Ammon's horn (tissue), 1 donor: ENCODE results near the gene LIMA1.
"Not testable (repeated sequence)": the region's sequence is repeated elsewhere in the genome, so short reads cannot be mapped to it uniquely, and the experiment has no call there.

Experiments
- DNase-seq: peaks from one replicate; pipeline ENCODE4 v3.0.0-alpha.2; 2016; ENCODE audit warnings: low spot score

LIMA1 gene

DNA sequence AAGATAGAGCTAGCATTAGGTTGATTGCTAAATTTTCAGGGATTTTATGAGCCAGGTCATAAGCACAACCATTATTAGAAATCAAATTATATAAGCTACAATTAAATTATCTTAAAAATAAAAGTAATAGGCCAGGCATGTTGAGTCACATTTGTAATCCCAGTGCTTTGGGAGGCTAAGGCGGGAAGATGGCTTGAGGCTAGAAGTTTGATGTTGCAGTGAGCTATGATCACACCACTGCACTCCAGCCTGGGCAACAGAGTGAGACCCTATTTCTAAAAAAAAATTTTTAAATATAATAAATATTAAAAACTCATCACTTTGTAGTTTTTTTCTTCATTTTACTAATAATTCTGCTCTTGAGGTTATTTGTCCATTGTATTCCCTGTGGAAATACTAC lies 1.9 kb upstream of the LIMA1 start:
- no peak for DNase-seq

DNA sequence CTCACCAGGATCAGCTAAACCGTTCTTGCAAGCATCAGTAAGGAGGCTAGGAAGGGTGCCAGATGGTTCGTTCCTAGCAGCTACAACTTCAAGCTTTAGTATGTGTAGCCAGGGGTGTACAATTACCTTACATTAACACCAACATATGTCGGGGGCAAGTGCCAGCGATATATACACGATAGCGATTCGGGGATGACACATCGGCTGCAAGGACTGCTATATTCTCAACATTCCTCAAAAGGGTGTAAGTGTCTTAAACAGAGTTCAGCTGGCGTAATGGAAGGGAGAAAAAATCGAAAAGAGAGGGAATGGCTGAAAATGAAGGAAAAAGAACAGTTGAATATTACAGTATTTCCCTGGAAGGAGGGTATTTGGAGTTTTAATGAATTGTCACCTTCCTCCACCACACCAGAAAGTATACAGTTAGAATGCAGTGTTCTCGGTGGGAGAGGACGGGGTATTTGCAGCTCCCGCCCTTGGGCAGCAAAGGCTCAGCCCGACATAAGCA lies 545 bp downstream of the LIMA1 start:
- DNase-seq, result peak; percentile 29

DNA sequence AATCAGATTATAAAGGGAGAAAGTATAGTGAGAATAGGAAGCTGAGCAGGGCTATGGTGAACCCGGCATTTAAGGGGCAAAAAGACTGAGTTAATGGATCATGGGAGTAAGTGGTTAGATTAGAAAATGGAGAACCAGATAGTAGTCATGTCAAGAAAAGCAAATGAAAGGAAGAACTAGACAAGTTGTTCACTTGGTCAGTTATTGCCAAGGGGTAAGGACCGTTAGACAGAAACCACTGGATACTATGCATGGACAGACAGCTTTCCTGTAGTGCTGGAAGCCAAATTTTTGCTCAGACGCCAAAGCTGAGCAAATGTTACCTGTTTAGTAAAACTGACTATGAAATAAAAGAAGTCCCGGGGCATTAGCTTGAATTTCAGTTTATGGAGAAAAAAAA lies 3.8 kb downstream of the LIMA1 start:
- DNase-seq, result no peak

DNA sequence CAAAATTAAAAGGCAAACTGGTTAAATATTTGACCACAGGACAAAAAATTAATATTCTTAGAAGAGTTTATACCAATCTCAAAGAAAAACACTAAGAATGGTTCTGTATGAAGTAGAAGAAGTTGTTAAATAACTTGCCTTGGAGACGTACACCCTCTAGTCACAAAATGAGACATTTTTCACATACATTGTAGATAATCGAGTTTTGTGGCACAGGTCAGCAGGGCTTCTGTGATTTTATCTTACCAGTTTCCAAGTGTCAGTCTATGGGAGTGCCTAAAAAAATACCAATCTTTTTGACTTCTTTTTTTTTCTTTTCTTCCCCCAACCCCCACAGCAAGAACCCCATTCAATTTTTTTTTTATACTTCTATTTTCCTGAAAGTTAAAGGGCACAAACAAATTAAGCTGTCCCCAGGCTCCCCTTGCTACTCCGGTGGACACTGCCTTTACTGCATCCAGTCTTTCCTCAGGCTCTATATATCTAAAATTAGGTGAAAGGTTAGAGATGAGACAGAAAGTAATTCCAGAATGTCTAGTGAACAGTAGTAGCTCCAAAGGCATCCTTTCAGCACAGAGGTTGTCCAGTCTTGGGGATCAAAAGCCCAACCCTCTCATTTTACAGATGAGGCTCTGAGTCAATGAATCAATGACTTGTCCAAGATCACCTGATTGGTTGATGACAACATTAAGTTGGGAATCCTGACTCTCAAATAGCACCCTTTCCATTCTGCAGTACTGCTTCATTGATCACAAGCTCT lies 6.2 kb downstream of the LIMA1 start:
- no peak for DNase-seq

DNA sequence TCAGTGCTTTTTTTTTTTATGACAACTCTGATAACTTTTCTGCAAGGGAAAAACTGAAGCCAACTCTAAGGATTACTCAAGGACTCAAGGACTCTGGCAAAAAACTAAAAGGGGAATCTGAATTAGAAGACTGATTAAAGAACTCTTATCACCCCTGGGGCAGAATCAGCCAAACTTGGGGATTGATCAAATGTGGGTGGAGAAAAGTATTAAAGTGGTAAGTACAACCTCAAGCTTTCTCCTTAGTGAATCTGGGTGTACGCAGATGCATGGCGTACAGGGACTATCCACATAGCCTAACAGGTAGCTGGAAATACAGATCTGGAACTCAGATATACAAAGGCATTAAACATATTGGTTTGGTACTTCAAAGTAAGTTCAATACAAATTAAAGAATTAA lies 7.3 kb downstream of the LIMA1 start:
- no peak for DNase-seq

DNA sequence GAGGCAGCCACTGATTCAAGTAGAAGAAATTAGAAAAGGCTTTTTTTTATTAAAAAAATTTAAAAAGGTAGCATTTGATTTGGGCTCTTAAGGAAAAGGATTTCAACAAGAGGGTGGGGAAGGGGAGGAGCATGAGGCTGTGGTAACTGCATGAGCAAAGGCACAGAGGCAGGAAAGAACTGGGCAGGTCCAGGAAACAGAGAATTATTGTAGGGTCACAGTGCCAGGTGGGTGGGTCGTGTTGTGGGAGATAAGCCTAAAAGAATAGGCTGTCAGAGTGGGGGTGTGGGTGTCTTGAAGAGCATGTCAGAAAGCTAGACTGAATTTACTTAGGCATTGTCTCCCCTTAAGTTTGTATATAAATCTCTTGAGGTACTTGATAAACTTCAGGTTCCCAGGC lies 7.8 kb downstream of the LIMA1 start:
- DNase-seq, result no peak

DNA sequence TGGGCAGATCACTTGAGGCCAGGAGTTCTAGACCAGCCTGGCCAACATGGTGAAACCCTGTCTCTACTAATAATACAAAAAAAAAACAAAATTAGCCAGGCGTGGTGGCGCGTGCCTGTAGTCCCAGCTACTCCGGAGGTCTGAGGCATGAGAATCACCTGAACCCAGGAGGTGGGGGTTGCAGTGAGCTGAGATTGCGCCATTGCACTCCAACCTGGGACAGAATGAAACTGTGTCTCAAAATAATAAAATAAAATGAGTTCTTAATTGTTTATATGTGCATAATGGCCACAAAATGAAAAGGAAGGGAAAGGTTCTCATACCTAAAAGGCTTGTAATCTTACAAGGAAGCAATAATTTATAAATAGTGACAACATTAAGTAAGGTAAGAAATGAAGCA lies 8.2 kb downstream of the LIMA1 start:
- not testable (repeated sequence) for DNase-seq

DNA sequence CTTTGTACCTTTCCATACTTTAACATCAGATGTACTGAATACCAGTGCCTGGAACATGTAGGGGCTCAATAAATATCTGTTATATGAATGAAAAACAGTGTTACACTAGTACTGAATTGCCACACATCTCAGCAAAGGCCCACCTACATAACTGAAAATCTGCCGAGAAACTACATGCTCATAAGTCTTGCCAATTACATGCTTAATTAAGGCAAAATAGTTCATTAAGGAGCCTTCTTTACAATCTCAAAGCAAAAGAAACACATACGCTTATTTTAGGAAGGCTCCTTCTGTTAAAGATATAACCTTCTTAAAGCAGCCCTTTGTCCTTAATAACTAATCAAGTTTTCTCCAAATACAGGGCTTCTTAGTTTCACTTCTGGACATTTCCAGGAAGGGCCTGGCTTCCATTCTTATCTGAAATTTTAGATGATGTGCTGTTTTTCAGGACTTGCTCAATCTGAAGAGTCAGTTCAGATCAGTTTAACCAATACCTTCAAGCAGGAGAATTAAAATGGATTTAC lies 11.5 kb downstream of the LIMA1 start:
- DNase-seq, result no peak

DNA sequence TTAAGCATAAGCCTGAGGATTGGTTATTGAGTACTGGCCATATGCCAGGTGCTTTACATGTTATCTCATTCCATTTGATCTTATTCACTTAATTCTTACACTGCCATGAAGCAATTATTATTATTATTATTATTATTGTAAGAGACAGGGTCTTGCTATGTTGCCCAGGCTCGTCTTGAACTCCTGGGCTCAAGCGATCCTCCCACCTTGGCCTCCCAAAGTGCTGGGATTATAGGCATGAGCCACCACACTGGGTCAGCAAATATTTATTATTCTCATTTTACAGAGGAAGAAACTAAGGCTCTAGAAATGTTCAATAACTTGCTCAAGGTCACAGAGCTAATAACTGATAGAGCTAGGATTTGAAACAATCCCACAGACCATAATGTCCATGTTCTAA lies 14.8 kb downstream of the LIMA1 start:
- DNase-seq, result no peak

DNA sequence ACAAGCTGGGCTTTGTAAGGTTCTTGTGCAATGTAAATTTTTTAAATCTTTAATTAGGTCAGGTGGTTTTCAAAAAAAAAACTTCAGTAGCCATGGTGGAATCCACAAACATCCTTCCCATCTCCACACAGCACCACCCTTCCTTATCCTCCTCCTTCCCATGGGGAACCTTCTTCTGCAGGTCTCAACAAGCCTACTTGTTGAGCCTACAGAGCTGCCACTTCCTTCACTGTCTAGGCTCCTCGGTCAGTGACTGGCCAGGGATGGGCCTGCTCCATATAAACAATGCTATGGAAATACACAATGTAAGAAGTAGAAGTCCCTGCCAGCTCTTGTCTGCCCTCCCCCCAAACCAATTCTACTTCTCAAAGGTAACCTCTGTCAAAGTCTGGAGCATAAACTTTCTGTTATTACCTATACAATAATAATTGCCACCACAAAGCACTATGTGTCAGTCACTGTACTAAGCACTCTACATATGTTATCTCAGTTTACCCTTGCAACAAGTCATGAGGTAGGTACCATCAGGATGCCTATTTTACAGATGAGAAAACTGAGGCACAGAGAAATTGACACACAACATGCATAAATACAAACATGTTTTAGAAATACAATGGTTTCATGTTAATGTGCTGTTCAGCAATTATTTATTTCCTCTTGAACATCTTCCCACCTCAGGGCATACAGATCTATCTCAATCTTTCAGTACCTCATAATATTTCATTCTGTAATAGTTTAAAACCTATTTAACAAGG lies 17.4 kb downstream of the LIMA1 start:
- no peak for DNase-seq

DNA sequence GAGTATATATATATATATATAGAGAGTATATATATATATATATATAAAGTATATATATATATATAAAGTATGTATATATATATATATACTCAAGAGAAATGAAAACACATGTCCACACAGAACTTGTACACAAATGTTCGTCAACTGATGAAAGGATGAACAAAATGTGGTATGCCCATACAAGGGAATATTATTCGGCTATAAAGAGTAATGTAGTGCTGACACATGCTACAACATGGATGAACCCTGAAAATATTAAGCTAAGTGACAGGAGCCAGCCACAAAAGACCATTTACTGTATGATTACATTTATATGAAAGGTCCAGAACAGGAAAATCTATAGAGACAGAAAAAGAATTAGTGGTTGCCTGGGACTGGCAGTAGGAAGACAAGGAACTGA lies 19.5 kb downstream of the LIMA1 start:
- no peak for DNase-seq

DNA sequence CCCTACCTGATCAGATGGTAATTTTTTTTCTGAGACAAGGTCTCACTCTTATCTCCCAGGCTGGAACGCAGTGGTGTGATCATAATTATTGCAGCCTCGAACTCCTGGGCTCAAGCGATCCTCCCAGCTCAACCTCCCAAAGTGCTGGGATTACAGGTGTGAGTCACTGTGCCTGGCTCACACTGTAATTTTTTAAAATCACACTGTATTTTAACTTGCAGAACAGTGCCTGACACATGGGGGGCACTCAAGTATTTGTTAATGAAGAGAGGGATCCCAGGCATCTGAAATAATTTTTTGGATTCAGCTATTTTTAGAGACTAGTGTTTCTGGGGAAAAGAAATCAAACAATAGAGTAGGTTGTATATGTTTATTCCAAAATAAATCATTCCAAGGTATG lies 21.7 kb downstream of the LIMA1 start:
- no peak for DNase-seq

DNA sequence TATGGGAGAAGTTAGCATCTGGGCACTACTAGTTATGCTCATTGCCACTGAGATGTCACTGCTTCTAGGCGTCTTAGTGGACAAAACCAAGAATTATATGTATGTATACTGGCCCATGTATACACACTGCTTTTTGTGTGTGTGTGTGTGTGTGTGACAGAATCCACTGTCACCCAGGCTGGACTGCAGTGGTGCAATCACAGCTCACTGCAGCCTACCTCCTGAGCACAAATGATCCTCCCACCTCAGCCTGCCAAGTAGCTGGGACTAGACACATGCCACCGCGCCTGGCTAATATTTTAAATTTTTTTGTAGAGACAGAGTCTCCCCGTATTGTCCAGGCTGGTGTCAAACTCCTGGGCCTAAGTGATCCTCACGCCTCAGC lies 25.2 kb downstream of the LIMA1 start:
- DNase-seq, result no peak

DNA sequence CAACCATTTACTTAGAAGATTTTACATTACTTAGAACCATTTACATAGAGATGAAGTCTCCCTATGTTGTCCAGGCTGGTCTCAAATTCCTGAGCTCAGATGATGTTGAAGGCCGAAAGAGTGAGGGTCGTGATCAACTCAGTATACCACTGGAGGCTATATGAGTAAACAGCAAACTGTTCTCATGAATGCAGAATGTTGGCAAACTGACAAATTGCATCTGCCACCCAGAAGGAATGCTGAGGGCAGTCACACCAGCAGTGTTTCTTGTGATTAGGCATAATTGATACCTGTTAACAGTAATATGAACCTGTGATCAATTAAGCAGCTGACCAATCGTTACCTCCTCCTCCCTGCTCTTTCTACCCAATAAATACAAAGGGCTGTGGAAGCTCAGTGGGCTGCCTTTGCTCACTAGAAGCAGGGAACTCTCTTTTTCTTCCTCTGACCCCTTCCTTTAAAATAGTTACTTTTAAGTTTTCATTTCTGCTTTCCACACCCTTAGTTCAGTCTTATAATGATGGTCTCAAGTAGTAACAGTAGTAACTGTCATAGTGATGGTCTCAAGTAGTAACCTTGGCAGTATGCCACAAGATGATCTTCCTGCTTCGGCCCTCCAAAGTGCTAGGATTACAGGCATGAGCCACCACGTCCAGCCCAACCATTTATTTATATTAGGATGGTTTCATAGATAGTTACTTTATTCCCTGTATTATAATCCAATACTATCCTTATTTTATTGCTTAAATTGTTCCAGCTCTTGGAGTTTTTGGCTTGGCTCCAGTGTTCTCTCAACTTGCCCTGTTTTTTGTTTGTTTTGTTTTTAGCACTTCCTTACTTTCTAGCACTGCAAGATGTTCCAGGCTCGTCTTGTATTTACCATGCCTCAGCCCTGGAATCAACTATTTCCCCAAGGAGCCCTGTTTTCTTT lies 25.8 kb downstream of the LIMA1 start:
- DNase-seq, result peak; percentile 22

DNA sequence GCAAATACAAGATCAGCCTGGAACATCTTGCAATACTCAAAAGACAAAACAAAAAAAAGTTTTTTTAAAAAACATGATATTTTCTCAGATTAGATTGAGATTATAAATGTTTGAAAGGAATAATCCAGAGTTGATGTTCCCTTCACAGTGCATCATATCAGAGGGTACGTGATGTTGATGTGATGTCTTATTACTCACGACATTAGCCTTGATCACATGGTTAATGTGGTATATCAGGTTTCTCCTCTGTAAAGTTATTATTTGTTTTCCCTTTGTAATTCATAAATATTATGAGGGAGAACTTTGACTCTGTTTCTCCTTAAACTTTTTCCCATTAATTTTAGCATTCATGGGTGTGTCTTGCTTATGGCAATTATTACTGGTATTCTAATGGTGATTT lies 26.6 kb downstream of the LIMA1 start:
- no peak for DNase-seq

DNA sequence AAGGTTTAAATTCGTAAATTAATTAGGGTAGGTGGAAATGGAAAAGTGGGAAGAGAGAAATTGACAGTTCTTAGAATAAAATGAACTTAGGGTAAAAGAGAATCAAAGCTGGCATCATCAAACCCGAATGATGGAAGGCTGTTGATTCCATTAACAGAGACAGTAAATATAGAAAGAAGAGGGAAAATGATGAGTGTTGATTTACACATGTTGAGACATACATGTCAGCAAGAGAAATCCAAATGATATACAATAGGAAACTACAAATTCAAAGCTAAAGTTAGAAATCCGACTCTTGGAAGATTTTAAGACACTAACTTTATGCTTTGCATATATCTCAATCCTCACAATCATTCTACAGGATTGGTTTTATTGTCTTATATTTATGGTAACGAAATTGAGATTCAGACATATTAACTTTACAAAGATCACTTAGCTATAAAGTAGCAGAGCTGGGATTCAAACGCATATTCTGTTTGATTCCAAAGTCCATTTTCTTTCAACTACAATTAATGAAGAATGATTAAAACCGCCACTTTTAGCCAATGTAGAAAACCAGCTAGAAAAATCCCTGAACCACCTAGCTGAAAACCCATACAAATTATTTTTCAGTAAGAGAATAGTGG lies 30.2 kb downstream of the LIMA1 start:
- DNase-seq, result no peak

DNA sequence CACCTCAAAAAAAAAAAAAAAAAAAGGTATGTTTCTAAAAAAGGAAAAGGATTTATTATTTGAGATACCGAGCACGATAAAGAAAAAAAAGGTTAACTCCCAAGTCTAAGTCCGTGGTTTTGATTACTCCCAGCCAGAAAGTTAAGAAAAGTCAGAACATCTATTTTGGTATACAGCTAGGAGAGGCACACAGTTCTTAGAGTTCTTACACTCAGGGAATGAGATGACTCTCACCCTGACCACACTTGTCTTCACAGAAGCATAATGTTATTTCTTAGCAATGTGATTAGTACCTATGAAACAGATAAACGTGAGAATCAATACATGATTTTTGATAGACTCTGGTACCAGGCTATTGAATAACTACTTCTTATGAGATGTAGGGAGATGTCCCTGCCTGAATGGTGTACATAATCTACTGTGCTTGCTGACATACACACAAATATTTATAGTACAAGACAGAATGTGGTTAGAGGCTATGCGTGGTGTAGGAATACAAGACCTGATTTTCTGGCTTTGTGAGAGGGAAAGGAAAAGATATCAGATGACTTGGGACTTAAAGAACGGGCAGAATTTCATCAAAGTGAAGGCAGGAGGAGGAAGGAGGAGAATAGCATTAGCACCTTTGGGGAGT lies 31.6 kb downstream of the LIMA1 start:
- DNase-seq, result no peak

DNA sequence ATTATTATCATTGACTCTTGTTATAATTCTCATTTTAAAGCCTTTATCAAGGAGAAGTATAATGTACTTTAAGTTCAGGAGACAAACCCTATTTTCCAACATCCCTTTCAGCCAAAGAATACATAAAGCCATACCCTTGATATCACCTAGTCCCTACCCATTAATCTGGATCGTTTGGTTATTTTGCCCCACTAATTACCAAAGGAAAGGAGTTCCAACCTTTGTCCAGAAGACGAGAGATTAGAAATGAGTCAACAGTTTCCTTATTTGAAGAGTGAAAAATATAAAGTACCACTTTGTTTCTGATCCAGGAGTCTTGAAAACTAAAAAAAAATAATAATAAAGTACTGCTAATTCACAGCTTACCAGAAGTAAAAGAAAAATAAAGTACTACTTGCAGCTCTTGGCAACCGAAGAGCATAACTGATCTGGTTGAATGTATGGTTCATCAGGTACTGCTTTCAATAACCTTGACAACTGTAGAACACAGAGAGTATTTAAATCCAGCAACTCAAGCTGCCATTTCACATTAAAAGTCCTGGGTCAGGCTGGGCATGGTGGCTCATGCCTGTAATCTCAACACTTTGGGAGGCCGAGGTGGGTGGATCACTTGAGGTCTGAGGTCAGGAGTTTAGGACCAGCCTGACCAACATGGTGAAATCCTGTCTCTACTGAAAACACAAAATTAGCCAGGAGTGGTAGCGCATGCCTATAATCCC lies 33.7 kb downstream of the LIMA1 start:
- DNase-seq, result no peak

DNA sequence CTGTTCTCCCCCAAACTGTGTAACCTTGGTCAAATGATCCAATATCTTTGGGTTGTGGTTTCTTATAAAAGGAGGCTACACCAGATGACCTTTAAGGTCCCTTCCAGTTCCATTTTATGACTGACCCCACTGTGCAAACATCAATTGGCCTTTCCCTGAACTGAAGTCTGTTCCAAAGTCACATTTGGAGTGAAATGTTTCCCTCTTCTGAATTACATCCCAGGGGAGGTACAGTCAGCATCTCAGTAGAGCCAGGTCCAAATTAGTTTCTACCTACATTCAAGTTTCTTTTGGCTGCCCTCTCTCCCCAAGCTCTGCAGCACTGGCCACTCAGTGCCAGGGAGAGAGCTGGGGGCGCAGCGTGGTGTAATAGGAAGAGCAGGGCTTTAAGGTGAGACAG lies 34.4 kb downstream of the LIMA1 start:
- no peak for DNase-seq

DNA sequence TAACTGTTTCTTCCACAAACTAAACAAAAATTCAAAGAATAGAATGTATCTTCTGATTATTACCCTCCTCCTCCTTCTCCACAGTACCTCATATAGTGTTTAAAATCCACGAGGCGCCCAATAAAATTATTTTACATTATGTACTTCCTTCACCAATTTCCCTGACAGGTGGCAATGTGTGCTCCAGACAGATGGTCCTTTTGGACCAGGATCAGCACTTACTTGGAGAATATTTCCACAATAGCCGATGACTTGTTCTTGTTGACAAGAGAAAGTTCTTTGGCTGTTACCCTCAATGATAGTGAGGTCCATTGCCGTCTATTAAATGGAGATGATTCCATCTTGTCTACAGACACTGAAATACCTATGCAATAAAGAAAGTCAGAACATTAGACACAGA lies 34.9 kb downstream of the LIMA1 start:
- no peak for DNase-seq

DNA sequence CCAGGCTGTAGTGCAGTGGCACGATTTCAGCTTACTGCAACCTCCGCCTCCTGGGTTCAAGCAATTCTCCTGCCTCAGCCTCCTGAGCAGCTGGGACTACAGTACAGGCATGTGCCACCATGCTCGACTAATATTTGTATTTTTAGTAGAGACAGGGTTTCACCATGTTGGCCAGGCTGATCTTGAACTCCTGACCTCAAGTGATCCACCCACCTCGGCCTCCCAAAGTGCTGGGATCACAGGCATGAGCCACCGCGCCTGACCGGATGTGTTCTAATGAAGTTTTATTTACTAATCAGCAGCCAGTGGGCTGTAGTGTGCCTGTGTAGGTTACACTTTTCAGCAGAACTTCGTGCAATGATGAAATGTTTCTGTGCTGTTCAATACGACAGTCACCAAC lies 35.7 kb downstream of the LIMA1 start:
- not testable (repeated sequence) for DNase-seq
